Body of pancreas (tissue), 4 donors: ENCODE results near the gene CPT1A. TPM values are rescaled to one million over a fixed set of nuclear protein-coding genes. Genes with fewer than 3 reads are reported as not detected.

Experiments
- ATAC-seq: fragments of 150-250 bp; one replicate; pipeline ENCODE4 v1.9.1; 2016
- DNase-seq, 4 donors: peaks; one replicate each; pipeline ENCODE4 v3.0.0-alpha.2; 2019
- H3K27ac ChIP-seq, 4 donors: fragments of 200-600 bp; sonication (generic); 1 replicate in 3 of 4; 2 replicates in 1 of 4; pipeline versions ENCODE4 v1.5.1 to v1.6.1; 2016 to 2019; ENCODE audit warnings: mild to moderate bottlenecking in 1 of 4, mixed read lengths in 1 of 4, moderate library complexity in 1 of 4
- H3K27me3 ChIP-seq, 2 donors: fragments of 200-600 bp; sonication (generic); one replicate each; pipeline ENCODE4 v1.6.0; 2016; ENCODE audit warnings: mild to moderate bottlenecking in 1 of 2
- H3K36me3 ChIP-seq, 2 donors: fragments of 200-600 bp; sonication (generic); replicated peaks in 1 of 2; 2 replicates each; pipeline ENCODE4 v1.5.1; 2016; ENCODE audit warnings: low read depth in 2 of 2; ENCODE audit not compliant: insufficient read depth in 1 of 2
- H3K4me1 ChIP-seq: fragments of 200-600 bp; sonication (generic); one replicate; pipeline ENCODE4 v1.6.0; 2016
- H3K4me3 ChIP-seq, 2 donors: fragments of 200-600 bp; sonication (generic); 1 replicate in 1 of 2; 2 replicates in 1 of 2; pipeline ENCODE4 v1.5.1; 2016 to 2019
- H3K9me3 ChIP-seq, 3 donors: fragments of 200-600 bp; sonication (generic); 1 replicate in 2 of 3; 2 replicates in 1 of 3; pipeline ENCODE4 v1.5.1; 2016
- POLR2A ChIP-seq, 3 donors: fragments of 450-650 bp; IDR thresholded peaks; one replicate each; pipeline ENCODE4 v1.6.1; 2016; ENCODE audit warnings: antibody characterized with exemption in 3 of 3, mild to moderate bottlenecking in 2 of 3
- WGBS, 2 donors: methylation state at CpG; one replicate each; pipeline ENCODE4 v1.1.5; 2017; 5-methylcytosine and 5-hydroxymethylcytosine counted together
- intact Hi-C: fragments of 100-400 bp; cut with DNase I; formaldehyde crosslinking; loops from one replicate; pipeline ENCODE4 v1.15.1; 2023
- total RNA-seq, 2 donors: library from RNA; depleted of rRNA; stranded (reverse); fragments of >200 nt; gene quantifications; one replicate each; pipeline ENCODE4 v1.1.0, GENCODE V29; 2016
- TF ChIP-seq, protein P1 (sequence below), 7 experiments: fragments of 450-650 bp in 4 of 7; fragments of 200-600 bp in 3 of 7; sonication (generic) in 3 of 7; IDR thresholded peaks; one replicate each; pipeline ENCODE4 v1.5.1; 2016 to 2019; ENCODE audit warnings: antibody characterized with exemption in 7 of 7

Gene CPT1A
- total RNA-seq, 2 donors from 2014 or later, result 35.6 to 40.7 TPM

DNA sequence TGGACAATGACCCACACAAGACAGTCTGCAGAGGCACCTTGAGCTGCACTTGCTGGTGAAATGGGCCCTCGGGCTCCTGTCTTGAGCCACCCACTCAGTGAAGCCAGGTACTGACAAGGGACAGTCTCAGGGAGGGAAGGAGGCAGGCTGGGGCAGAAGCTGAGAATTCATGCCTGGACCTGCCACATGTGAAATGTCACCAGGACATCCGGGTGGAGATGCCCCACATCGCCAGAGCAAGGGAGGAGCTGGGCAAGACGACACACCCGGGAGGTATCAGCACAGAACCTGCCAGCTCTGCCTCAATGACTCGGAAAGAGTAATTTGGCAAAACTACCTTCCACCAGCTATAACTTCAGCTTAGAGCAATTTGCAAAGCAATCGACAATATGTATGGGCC is 23.5 kb downstream of the CPT1A start:
- TF ChIP-seq, protein P1, sequence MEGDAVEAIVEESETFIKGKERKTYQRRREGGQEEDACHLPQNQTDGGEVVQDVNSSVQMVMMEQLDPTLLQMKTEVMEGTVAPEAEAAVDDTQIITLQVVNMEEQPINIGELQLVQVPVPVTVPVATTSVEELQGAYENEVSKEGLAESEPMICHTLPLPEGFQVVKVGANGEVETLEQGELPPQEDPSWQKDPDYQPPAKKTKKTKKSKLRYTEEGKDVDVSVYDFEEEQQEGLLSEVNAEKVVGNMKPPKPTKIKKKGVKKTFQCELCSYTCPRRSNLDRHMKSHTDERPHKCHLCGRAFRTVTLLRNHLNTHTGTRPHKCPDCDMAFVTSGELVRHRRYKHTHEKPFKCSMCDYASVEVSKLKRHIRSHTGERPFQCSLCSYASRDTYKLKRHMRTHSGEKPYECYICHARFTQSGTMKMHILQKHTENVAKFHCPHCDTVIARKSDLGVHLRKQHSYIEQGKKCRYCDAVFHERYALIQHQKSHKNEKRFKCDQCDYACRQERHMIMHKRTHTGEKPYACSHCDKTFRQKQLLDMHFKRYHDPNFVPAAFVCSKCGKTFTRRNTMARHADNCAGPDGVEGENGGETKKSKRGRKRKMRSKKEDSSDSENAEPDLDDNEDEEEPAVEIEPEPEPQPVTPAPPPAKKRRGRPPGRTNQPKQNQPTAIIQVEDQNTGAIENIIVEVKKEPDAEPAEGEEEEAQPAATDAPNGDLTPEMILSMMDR (IDR thresholded peaks at IDR 0.05), result no peak
- TF ChIP-seq POLR2A (IDR thresholded peaks at IDR 0.05), result no peak
- ATAC-seq, result no peak

DNA sequence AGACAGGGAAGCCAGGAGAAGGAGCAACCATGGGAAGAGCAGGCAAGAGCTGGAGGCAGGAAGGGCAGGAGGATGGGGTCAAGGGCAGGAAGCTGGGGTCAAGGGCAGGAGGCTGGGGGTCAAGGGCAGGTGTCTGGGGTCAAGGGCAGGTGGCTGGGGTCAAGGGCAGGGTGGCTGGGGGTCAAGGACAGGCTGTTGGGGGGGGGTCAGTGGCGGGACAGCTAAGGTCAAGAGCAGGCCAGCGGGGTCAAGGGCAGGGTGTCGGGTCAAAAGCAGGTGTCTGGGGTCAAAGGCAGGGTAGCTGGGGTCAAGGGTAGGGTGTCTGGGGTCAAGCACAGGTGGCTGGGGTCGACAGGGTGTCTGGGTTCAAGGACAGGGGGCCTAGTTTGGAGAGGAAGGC is 24.2 kb downstream of the CPT1A start:
- ATAC-seq, result no peak

More for the DNA sequence above, 23.5 kb downstream of the CPT1A start:
- intact Hi-C loops, result no loop called here
- DNase-seq, result no peak
- Histone ChIP-seq H3K4me3 (no peak overlapping the region), H3K9me3 (no peaks in the 10 kb centered on the region), H3K36me3 (peaks cover 0 to 3% of the 10 kb centered on the region in 2 donors), H3K27me3 (no peaks in the 10 kb centered on the region), H3K4me1 (peaks cover 11% of the 10 kb centered on the region), H3K27ac (no peak overlapping the region)
- 91 to 93% methylated on average over 7 of the region's 7 CpGs for WGBS, 2 donors

DNA sequence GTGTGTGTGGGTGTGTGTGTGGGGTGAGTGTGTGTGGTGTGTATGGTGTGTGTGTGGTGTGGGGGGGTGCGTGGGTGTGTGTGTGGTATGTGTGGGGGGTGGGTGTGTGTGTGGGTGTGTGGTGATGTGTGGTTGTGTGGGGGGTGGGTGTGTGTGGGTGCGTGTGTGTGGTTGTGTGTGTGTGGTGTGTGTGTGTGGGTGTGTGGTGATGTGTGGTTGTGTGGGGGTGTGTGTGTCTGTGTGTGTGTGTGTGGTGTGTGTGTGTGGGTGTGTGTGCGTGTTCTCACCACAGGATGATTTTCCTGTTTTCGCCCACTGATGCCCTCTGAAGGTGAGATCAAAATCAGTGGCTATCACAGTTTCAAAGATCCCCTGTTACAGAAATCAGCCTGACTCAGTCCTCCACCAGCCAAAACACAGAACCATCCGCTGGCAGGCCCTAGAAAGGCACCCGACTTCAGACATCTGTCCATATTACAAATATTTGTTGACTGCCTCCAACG is 24.7 kb downstream of the CPT1A start:
- WGBS, 2 donors, result 48 to 73% methylated on average over 6 to 7 of the region's 7 CpGs
- ATAC-seq, result no peak

More for the DNA sequence above, 24.2 kb downstream of the CPT1A start:
- Histone ChIP-seq H3K4me1 (peaks cover 11% of the 10 kb centered on the region), H3K27me3 (no peaks in the 10 kb centered on the region), H3K4me3 (no peak overlapping the region), H3K9me3 (no peaks in the 10 kb centered on the region), H3K27ac (no peak overlapping the region), H3K36me3 (peaks cover 0 to 3% of the 10 kb centered on the region in 2 donors)
- WGBS, 2 donors, result 79 to 80% methylated on average over 3 to 4 of the region's 4 CpGs
- TF ChIP-seq, protein P1 (IDR thresholded peaks at IDR 0.05), result no peak
- TF ChIP-seq POLR2A (IDR thresholded peaks at IDR 0.05), result no peak
- no peak for DNase-seq
- intact Hi-C loops, result no loop called here

DNA sequence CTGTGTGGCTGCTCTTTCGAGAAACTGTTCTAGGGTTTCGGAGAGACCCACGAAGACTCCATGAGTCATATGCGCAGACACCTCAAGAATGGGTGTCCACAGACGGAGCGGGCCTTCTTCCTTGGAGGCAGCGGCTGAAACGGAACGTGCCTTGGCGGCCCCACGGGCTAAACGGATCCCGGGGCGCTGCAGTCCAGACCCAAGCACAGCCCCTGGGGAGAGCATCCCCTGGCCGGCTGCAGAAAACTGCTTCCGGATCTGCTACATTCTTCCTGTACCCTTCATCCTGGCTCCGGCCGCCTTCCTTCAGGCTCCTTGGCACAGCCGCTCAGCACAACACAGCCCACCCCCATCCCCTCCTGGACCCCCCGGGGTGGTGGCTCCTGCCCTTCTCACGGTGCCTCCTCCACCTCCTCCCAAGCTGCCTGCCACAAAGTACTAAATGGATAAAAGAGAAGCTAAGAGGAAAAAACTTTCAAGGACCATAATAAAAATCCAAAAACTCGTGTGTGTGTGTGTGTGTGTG is 25.4 kb downstream of the CPT1A start:
- intact Hi-C loops, result no loop called here
- Histone ChIP-seq H3K9me3 (no peaks in the 10 kb centered on the region), H3K27me3 (no peaks in the 10 kb centered on the region), H3K4me3 (no peak overlapping the region), H3K4me1 (peaks cover 11% of the 10 kb centered on the region), H3K36me3 (peaks cover 0 to 5% of the 10 kb centered on the region in 2 donors), H3K27ac (no peak overlapping the region)
- WGBS, 2 donors, result 88 to 89% methylated on average over 17 to 20 of the region's 22 CpGs
- DNase-seq (no peak), ATAC-seq (no peak)
- no peak for TF ChIP-seq POLR2A (IDR thresholded peaks at IDR 0.05)
- TF ChIP-seq, protein P1 (IDR thresholded peaks at IDR 0.05), result no peak

More for the DNA sequence above, 24.7 kb downstream of the CPT1A start:
- no peak for TF ChIP-seq POLR2A (IDR thresholded peaks at IDR 0.05)
- TF ChIP-seq, protein P1 (IDR thresholded peaks at IDR 0.05), result no peak
- H3K27me3 ChIP-seq, result no peaks in the 10 kb centered on the region
- peaks cover 0 to 5% of the 10 kb centered on the region in 2 donors for H3K36me3 ChIP-seq
- H3K27ac ChIP-seq, result no peak overlapping the region
- intact Hi-C loops, result no loop called here
- DNase-seq, result no peak
- H3K4me1 ChIP-seq, result peaks cover 11% of the 10 kb centered on the region
- H3K9me3 ChIP-seq, result no peaks in the 10 kb centered on the region
- no peak overlapping the region for H3K4me3 ChIP-seq

DNA sequence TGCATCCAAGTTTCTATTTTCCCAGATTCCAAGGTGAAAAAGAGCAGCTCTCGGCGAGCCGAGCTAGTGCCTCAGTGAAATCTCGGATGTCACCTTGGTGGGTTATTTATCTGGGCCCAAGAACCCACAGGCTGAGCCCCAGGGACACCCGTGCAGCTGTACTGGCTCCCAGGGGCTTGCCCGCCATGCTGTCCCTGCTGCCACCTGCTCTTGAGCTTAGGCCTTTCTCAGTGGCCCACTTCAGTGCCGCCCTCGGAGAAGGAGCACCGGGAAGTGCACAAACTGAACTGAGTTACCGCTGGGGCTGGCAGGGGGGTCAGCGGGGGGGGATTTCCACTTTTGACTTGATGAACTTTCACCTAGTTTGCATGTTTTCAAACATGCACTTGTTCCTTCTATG is 27.9 kb downstream of the CPT1A start:
- WGBS, 2 donors, result 90 to 97% methylated on average over 9 to 11 of the region's 11 CpGs
- no peak for ATAC-seq
- no peak for TF ChIP-seq POLR2A (IDR thresholded peaks at IDR 0.05)
- TF ChIP-seq, protein P1 (IDR thresholded peaks at IDR 0.05), result no peak
- Histone ChIP-seq H3K4me3 (no peak overlapping the region), H3K4me1 (peaks cover 7% of the 10 kb centered on the region), H3K36me3 (peaks cover 0 to 5% of the 10 kb centered on the region in 2 donors), H3K9me3 (no peaks in the 10 kb centered on the region), H3K27ac (no peak overlapping the region), H3K27me3 (no peaks in the 10 kb centered on the region)
- intact Hi-C loops, result no loop called here
- no peak for DNase-seq
